CD4-positive, CD25-positive, alpha-beta regulatory T cell (primary cell): ENCODE measurements around the gene DNTTIP2. TPM values are rescaled to one million over a fixed set of nuclear protein-coding genes. Genes with fewer than 3 reads are reported as not detected.
"Not testable (repeated sequence)": the region's sequence is repeated elsewhere in the genome, so short reads cannot be mapped to it uniquely, and the experiment has no call there.

Experiments
- ATAC-seq, 2 donors: fragments of 150-1000 bp; cut with Tn5 transposase; one replicate each; pipeline ENCODE4 v1.10.0; 2021; ENCODE audit warnings: low read depth in 2 of 2, moderate number of reproducible peaks in 2 of 2, moderate library complexity in 1 of 2
- DNase-seq, 3 donors: peaks; one replicate each; pipeline versions ENCODE4 v3.0.0 to v3.0.0-alpha.2; 2012 to 2022; ENCODE audit warnings: mixed read lengths in 1 of 3
- H3K27ac ChIP-seq: one replicate; pipeline ENCODE4 v1.7.0; 2013; ENCODE audit warnings: mild to moderate bottlenecking, low read length; ENCODE audit not compliant: insufficient read depth, poor library complexity, severe bottlenecking
- H3K27me3 ChIP-seq: one replicate; pipeline ENCODE4 v1.7.0; 2013; ENCODE audit warnings: low read length; ENCODE audit not compliant: control insufficient read depth, insufficient read depth
- H3K36me3 ChIP-seq: one replicate; pipeline ENCODE4 v1.7.0; 2013; ENCODE audit warnings: mild to moderate bottlenecking, low read length, moderate library complexity; ENCODE audit not compliant: control insufficient read depth, insufficient read depth
- H3K4me1 ChIP-seq: 2 replicates; pipeline ENCODE4 v1.7.0; 2013; ENCODE audit warnings: mild to moderate bottlenecking, low read length; ENCODE audit not compliant: insufficient read depth, control insufficient read depth, poor library complexity, severe bottlenecking
- H3K4me3 ChIP-seq: one replicate; pipeline ENCODE4 v1.7.0; 2013; ENCODE audit warnings: low read depth, mild to moderate bottlenecking, low read length, moderate library complexity
- H3K9me3 ChIP-seq, 2 experiments: 1 replicate in 1 of 2; 2 replicates in 1 of 2; pipeline ENCODE4 v1.7.0; 2013; ENCODE audit warnings: low read length in 2 of 2, mild to moderate bottlenecking in 1 of 2, moderate library complexity in 1 of 2; ENCODE audit not compliant: control insufficient read depth in 2 of 2
- H3K27ac Mint-ChIP-seq, 3 donors: one replicate each; pipeline ENCODE4 v1.8.0; 2020 to 2022; ENCODE audit warnings: mild to moderate bottlenecking in 3 of 3, mixed read lengths in 3 of 3, moderate library complexity in 2 of 3
- H3K27me3 Mint-ChIP-seq: one replicate; pipeline ENCODE4 v1.8.0; 2022; ENCODE audit warnings: mild to moderate bottlenecking, mixed read lengths
- H3K36me3 Mint-ChIP-seq: one replicate; pipeline ENCODE4 v1.8.0; 2020; ENCODE audit warnings: mixed read lengths
- H3K4me1 Mint-ChIP-seq, 4 donors: one replicate each; pipeline ENCODE4 v1.8.0; 2020 to 2022; ENCODE audit warnings: mixed read lengths in 4 of 4, mild to moderate bottlenecking in 1 of 4
- H3K4me3 Mint-ChIP-seq, 4 donors: one replicate each; pipeline ENCODE4 v1.8.0; 2020 to 2022; ENCODE audit warnings: mild to moderate bottlenecking in 4 of 4, mixed read lengths in 4 of 4, moderate library complexity in 3 of 4
- H3K9me3 Mint-ChIP-seq, 7 donors: one replicate each; pipeline ENCODE4 v1.8.0; 2020 to 2022; ENCODE audit warnings: mixed read lengths in 7 of 7, mild to moderate bottlenecking in 3 of 7, moderate library complexity in 2 of 7
- polyA plus RNA-seq, 4 donors: library from polyadenylated mRNA; unstranded; fragments of 300-500 nt; fragmentation: Illumina TruSeq; gene quantifications; one replicate each; pipeline ENCODE4 v1.2.3, GENCODE V29; 2021
- total RNA-seq: library from RNA; stranded (reverse); gene quantifications from one replicate; pipeline ENCODE4 v1.2.3, GENCODE V29; 2022

The DNTTIP2 gene
- total and polyA plus RNA-seq, 5 donors from 2014 or later = 70.4 to 87.2 (median 74.2) TPM

DNA sequence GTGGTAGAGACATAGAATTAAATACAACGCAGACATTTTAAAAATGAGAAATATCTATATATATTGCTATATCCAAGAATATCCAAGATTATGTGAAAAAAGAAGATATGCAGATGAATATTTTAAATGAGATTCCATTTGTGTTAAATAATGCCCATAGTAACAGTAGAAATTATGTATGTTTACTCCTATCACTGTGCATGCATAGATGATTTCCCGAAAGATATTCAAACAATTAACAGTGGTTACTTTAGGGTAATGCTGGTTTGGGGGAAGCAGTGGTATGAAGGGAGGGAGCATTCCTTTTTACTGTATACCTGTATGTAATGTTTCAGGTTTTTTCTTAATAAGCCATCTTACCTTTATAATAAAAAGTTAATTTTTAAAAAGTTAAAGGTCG is 25.1 kb downstream of the DNTTIP2 start:
- H3K27me3 Mint-ChIP-seq = peaks cover 24% of the 10 kb centered on the region
- H3K9me3 Mint-ChIP-seq = peaks cover 0 to 5% (median 0%) of the 10 kb centered on the region in 7 donors
- no peaks in the 10 kb centered on the region for H3K36me3 Mint-ChIP-seq
- peaks cover 0 to 15% (median 0%) of the 10 kb centered on the region in 4 donors for H3K4me1 Mint-ChIP-seq
- Histone ChIP-seq H3K4me1 (no peaks in the 10 kb centered on the region), H3K27ac (no peak overlapping the region), H3K4me3 (no peak overlapping the region), H3K9me3 (no peaks in the 10 kb centered on the region), H3K27me3 (peaks cover 3% of the 10 kb centered on the region), H3K36me3 (no peaks in the 10 kb centered on the region)
- no peak overlapping the region for H3K27ac Mint-ChIP-seq
- DNase-seq = no peak
- ATAC-seq = no peak
- no peak overlapping the region for H3K4me3 Mint-ChIP-seq

DNA sequence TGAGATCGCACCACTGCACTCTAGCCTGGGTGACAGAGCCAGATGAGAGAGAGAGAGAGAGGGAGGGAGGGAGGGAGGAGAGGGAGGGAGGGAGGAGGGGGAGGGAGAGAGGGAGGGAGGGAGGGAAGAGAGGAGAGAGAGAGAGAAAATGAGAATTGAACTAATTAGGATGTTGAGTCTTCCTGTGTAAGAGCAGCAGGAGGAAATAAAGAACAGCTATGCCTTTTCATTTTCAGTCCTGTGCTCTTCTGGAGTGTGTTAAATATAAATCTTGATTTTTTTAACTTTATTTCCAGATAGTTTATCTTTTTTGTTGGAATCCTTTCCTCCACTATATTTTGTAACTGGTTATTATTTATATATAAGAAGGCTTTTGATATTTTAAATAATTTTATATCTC is 27.1 kb downstream of the DNTTIP2 start:
- no peak overlapping the region for H3K4me3 ChIP-seq
- Mint-ChIP-seq H3K9me3 (peaks cover 0 to 11% (median 0%) of the 10 kb centered on the region in 7 donors), H3K4me3 (no peak overlapping the region), H3K27me3 (peaks cover 30% of the 10 kb centered on the region), H3K36me3 (no peaks in the 10 kb centered on the region), H3K27ac (no peak overlapping the region), H3K4me1 (peaks cover 0 to 28% (median 12%) of the 10 kb centered on the region in 4 donors)
- ATAC-seq = no peak
- H3K27ac ChIP-seq = no peak overlapping the region
- H3K9me3 ChIP-seq = no peaks in the 10 kb centered on the region
- peaks cover 3% of the 10 kb centered on the region for H3K27me3 ChIP-seq
- no peak for DNase-seq
- peaks cover 8% of the 10 kb centered on the region for H3K4me1 ChIP-seq
- no peaks in the 10 kb centered on the region for H3K36me3 ChIP-seq

GRCh38 chr1:93851327-93851712 is 27.7 kb downstream of the DNTTIP2 start:
- peaks cover 0 to 11% (median 0%) of the 10 kb centered on the region in 7 donors for H3K9me3 Mint-ChIP-seq
- Histone ChIP-seq H3K36me3 (no peaks in the 10 kb centered on the region), H3K27me3 (peaks cover 3% of the 10 kb centered on the region), H3K4me1 (peaks cover 8% of the 10 kb centered on the region), H3K4me3 (no peak overlapping the region), H3K27ac (no peak overlapping the region), H3K9me3 (no peaks in the 10 kb centered on the region)
- peak overlapping the region in 1 of 3 donors; percentile 63 for H3K27ac Mint-ChIP-seq
- H3K27me3 Mint-ChIP-seq = peaks cover 28% of the 10 kb centered on the region
- peak overlapping the region in 2 of 4 donors; percentile 75 to 86 for H3K4me3 Mint-ChIP-seq
- peaks cover 0 to 28% (median 12%) of the 10 kb centered on the region in 4 donors for H3K4me1 Mint-ChIP-seq
- H3K36me3 Mint-ChIP-seq = no peaks in the 10 kb centered on the region
- DNase-seq = no peak
- no peak for ATAC-seq

- H3K4me1 ChIP-seq = peaks cover 12% of the 10 kb centered on the region
- Mint-ChIP-seq H3K4me3 (peak overlapping the region in 2 of 4 donors; percentile 75 to 86), H3K27ac (peak overlapping the region in 2 of 3 donors; percentile 63 to 78), H3K27me3 (peaks cover 32% of the 10 kb centered on the region), H3K4me1 (peaks cover under 1 to 32% (median 14%) of the 10 kb centered on the region in 4 donors), H3K9me3 (peaks cover 0 to 11% (median 0%) of the 10 kb centered on the region in 7 donors)
- peak overlapping the region; percentile 35 for H3K4me3 ChIP-seq
- not testable (repeated sequence) for ATAC-seq, H3K9me3 ChIP-seq, H3K27me3 ChIP-seq, H3K36me3 Mint-ChIP-seq, H3K36me3 ChIP-seq, H3K27ac ChIP-seq
- peak; percentile 19 to 35 (median 29) for DNase-seq
Measured at GRCh38 chr1:93850687-93851326, 28.2 kb downstream of the DNTTIP2 start.

- Mint-ChIP-seq H3K27ac (peak overlapping the region; percentile 98 to 100 (median 99)), H3K4me3 (peak overlapping the region; percentile 95 to 99 (median 98)), H3K36me3 (no peaks in the 10 kb centered on the region), H3K27me3 (peaks cover 32% of the 10 kb centered on the region), H3K4me1 (peaks cover 6 to 42% (median 22%) of the 10 kb centered on the region in 4 donors), H3K9me3 (peaks cover 0 to 8% (median 0%) of the 10 kb centered on the region in 7 donors)
- no peak for ATAC-seq
- Histone ChIP-seq H3K27me3 (no peaks in the 10 kb centered on the region), H3K4me1 (peaks cover 16% of the 10 kb centered on the region), H3K4me3 (peak overlapping the region; percentile 76), H3K36me3 (no peaks in the 10 kb centered on the region), H3K27ac (peak overlapping the region; percentile 90), H3K9me3 (no peaks in the 10 kb centered on the region)
- DNase-seq = no peak
Measured at GRCh38 chr1:93848350-93848883, 30.6 kb downstream of the DNTTIP2 start.

DNA sequence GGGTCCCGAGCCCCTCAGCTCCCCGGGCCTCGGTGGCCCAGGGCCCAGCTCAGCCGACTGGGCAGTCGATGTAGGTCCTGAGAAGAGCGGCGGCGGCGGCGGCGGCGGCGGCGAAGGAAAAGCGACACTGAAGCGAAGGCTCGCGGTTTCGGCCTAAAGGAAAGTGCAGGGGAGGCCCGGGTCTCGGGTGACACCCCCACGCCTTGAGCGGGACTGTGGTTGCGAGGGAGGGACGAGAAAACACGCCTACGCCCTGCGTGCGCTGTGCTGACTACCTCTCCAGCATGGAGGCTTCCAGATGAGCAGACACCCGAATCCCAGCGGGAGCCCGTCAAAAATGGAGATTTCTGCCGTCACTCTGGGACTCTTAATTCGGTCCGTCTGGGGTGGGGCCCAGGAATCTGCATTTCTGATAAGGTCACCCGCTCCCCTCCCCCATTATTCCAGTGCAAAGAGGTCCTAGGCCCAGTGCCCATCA is 31.2 kb downstream of the DNTTIP2 start:
- peaks cover 6 to 42% (median 22%) of the 10 kb centered on the region in 4 donors for H3K4me1 Mint-ChIP-seq
- peak overlapping the region; percentile 90 for H3K27ac ChIP-seq
- ATAC-seq = peak; percentile 17 to 26
- no peaks in the 10 kb centered on the region for H3K9me3 ChIP-seq
- H3K27me3 Mint-ChIP-seq = peaks cover 29% of the 10 kb centered on the region
- peak overlapping the region; percentile 98 to 100 (median 99) for H3K27ac Mint-ChIP-seq
- peak; percentile 64 to 74 (median 68) for DNase-seq
- H3K36me3 Mint-ChIP-seq = no peaks in the 10 kb centered on the region
- H3K4me3 ChIP-seq = peak overlapping the region; percentile 81
- H3K36me3 ChIP-seq = no peaks in the 10 kb centered on the region
- H3K4me3 Mint-ChIP-seq = peak overlapping the region; percentile 95 to 99 (median 98)
- peaks cover 0 to 8% (median 0%) of the 10 kb centered on the region in 7 donors for H3K9me3 Mint-ChIP-seq
- H3K4me1 ChIP-seq = peaks cover 16% of the 10 kb centered on the region
- H3K27me3 ChIP-seq = no peaks in the 10 kb centered on the region

DNA sequence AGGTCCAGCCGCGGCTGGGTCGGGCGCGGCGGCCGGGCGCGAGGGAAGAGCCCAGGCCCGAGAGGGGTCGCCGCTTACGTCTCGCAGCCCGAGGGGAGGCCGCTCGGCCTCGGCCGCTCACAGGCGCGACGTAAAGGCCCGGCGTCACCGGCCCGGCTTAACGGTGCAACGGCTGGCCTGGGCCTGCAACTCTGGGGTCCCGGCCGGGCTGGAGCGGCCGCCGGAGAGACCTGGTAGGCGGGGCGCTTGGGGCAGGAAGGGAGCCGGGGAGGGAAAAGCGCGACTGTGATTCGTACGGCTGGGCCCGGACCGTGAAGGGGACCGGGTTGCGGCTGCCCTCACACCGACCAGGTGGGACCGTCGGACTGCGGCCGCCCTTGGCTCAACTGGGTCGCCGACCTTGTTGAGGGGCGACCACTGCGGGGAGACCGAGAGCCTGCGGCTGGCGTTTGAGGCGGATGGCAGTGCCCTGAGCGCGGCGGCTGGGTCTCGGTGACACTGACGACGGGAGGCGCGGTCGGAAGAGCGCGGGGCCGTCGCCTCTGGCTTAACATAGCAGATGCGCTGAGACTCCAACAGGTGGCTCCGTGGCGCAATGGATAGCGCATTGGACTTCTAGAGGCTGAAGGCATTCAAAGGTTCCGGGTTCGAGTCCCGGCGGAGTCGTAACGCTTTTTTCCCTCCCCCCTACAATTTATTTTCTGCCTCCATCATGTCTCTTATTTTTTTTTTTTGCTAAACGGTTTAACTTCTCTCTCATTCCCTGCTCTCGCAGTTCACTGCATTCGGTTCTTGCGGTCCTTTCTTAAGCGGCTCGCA is 31.8 kb downstream of the DNTTIP2 start:
- DNase-seq = peak; percentile 80 to 95 (median 92)
- peak overlapping the region; percentile 90 for H3K27ac ChIP-seq

More for the DNA sequence above, 31.8 kb downstream of the DNTTIP2 start:
- Mint-ChIP-seq H3K4me1 (peaks cover 6 to 42% (median 24%) of the 10 kb centered on the region in 4 donors), H3K9me3 (peaks cover 0 to 8% (median 0%) of the 10 kb centered on the region in 7 donors), H3K4me3 (peak overlapping the region; percentile 95 to 99 (median 98)), H3K27me3 (peaks cover 27% of the 10 kb centered on the region), H3K27ac (peak overlapping the region; percentile 98 to 100 (median 99)), H3K36me3 (no peaks in the 10 kb centered on the region)
- ATAC-seq = peak; percentile 66 to 67
- Histone ChIP-seq H3K4me1 (peaks cover 16% of the 10 kb centered on the region), H3K9me3 (no peaks in the 10 kb centered on the region), H3K27me3 (no peaks in the 10 kb centered on the region), H3K4me3 (peak overlapping the region; percentile 81), H3K36me3 (no peaks in the 10 kb centered on the region)
